Progenitor cell of endocrine pancreas (in vitro differentiated cells): ENCODE data around the gene ADCY3. TPM values are rescaled to one million over a fixed set of nuclear protein-coding genes. Genes with fewer than 3 reads are reported as not detected.
A peak's percentile ranks its signal among the peaks of the same experiment; 100 is the strongest.

ENCODE experiments used
- DNase-seq: peaks from one replicate; pipeline ENCODE4 v3.0.0; 2021; ENCODE audit warnings: low spot score; ENCODE audit not compliant: unreplicated experiment
- H3K27ac Mint-ChIP-seq: 2 replicates; pipeline ENCODE4 v1.8.0; 2021; ENCODE audit warnings: mild to moderate bottlenecking, moderate library complexity, mixed read lengths
- H3K27me3 Mint-ChIP-seq: 2 replicates; pipeline ENCODE4 v1.8.0; 2021; ENCODE audit warnings: mixed read lengths
- H3K36me3 Mint-ChIP-seq: 2 replicates; pipeline ENCODE4 v1.8.0; 2022; ENCODE audit warnings: mixed read lengths; ENCODE audit not compliant: insufficient read depth
- H3K4me1 Mint-ChIP-seq: 2 replicates; pipeline ENCODE4 v1.8.0; 2021; ENCODE audit warnings: low read depth, mixed read lengths
- H3K4me3 Mint-ChIP-seq: 2 replicates; pipeline ENCODE4 v1.8.0; 2021; ENCODE audit warnings: low read depth, mild to moderate bottlenecking, moderate library complexity, mixed read lengths
- H3K9me3 Mint-ChIP-seq: 2 replicates; pipeline ENCODE4 v1.8.0; 2021; ENCODE audit warnings: low read depth, mixed read lengths
- CTCF ChIP-seq: fragments of 200-600 bp; sonication (generic); IDR thresholded peaks from one replicate; pipeline ENCODE4 v1.5.0; 2021; ENCODE audit warnings: antibody characterized with exemption, mild to moderate bottlenecking; ENCODE audit not compliant: unreplicated experiment
- total RNA-seq: library from RNA; stranded (reverse); gene quantifications from 2 replicates; pipeline ENCODE4 v1.2.1, GENCODE V29; 2021

The ADCY3 gene
- total RNA-seq, 1 donor from 2014 or later = 22.6 TPM

GRCh38 chr2:24870440-24870839, 49.6 kb downstream of the ADCY3 start:
- Mint-ChIP-seq H3K27ac (no peak overlapping the region), H3K9me3 (no peaks in the 10 kb centered on the region), H3K36me3 (peaks cover 3% of the 10 kb centered on the region), H3K4me1 (no peaks in the 10 kb centered on the region), H3K27me3 (no peaks in the 10 kb centered on the region), H3K4me3 (no peak overlapping the region)
- DNase-seq = no peak
- no peak for TF ChIP-seq CTCF

- no peak overlapping the region for H3K4me3 Mint-ChIP-seq
- no peaks in the 10 kb centered on the region for H3K9me3 Mint-ChIP-seq
These were observed 53.1 kb downstream of the ADCY3 start for GRCh38 chr2:24866946-24867345.

GRCh38 chr2:24863641-24864040, 56.4 kb downstream of the ADCY3 start:
- Mint-ChIP-seq H3K27me3 (no peaks in the 10 kb centered on the region), H3K4me1 (no peaks in the 10 kb centered on the region), H3K36me3 (peaks cover 3% of the 10 kb centered on the region), H3K9me3 (no peaks in the 10 kb centered on the region), H3K4me3 (no peak overlapping the region), H3K27ac (no peak overlapping the region)
- no peak for DNase-seq
- TF ChIP-seq CTCF = no peak

More at GRCh38 chr2:24866946-24867345, 53.1 kb downstream of the ADCY3 start:
- peaks cover 3% of the 10 kb centered on the region for H3K36me3 Mint-ChIP-seq
- H3K27ac Mint-ChIP-seq = no peak overlapping the region
- DNase-seq = no peak
- TF ChIP-seq CTCF = no peak
- no peaks in the 10 kb centered on the region for H3K4me1 Mint-ChIP-seq
- no peaks in the 10 kb centered on the region for H3K27me3 Mint-ChIP-seq

- Mint-ChIP-seq H3K36me3 (no peaks in the 10 kb centered on the region), H3K27me3 (no peaks in the 10 kb centered on the region), H3K4me1 (no peaks in the 10 kb centered on the region), H3K4me3 (no peak overlapping the region), H3K9me3 (no peaks in the 10 kb centered on the region), H3K27ac (peak overlapping the region; percentile 10)
- DNase-seq = no peak
- TF ChIP-seq CTCF = no peak
These were observed 58.5 kb downstream of the ADCY3 start for GRCh38 chr2:24861500-24861899.

GRCh38 chr2:24860631-24861030, 59.4 kb downstream of the ADCY3 start:
- TF ChIP-seq CTCF = no peak
- no peaks in the 10 kb centered on the region for H3K4me1 Mint-ChIP-seq
- no peaks in the 10 kb centered on the region for H3K9me3 Mint-ChIP-seq
- DNase-seq = no peak
- H3K27me3 Mint-ChIP-seq = no peaks in the 10 kb centered on the region
- no peak overlapping the region for H3K27ac Mint-ChIP-seq
- H3K36me3 Mint-ChIP-seq = no peaks in the 10 kb centered on the region
- H3K4me3 Mint-ChIP-seq = no peak overlapping the region
